HG02884 (cell line): ENCODE results near the gene HPDL.

ENCODE experiments used
- ATAC-seq: cut with Tn5 transposase; IDR thresholded peaks from one replicate; pipeline ENCODE4 v1.9.1; 2021; ENCODE audit warnings: mild to moderate bottlenecking, moderate library complexity; ENCODE audit not compliant: unreplicated experiment

The HPDL gene

GRCh38 chr1:45322486-45323040 is 4.1 kb upstream of the HPDL start:
- ATAC-seq, result no peak

GRCh38 chr1:45325851-45326506 is 716 bp upstream of the HPDL start:
- ATAC-seq, result no peak

GRCh38 chr1:45327644-45328515 is 1.2 kb downstream of the HPDL start:
- no peak for ATAC-seq

GRCh38 chr1:45328680-45329079 is 2.0 kb downstream of the HPDL start:
- ATAC-seq, result no peak

- no peak for ATAC-seq
These were observed 2.8 kb downstream of the HPDL start for GRCh38 chr1:45329445-45329844.

GRCh38 chr1:45331436-45332345 is 5.0 kb downstream of the HPDL start:
- ATAC-seq, result no peak

GRCh38 chr1:45332346-45332720 is 5.6 kb downstream of the HPDL start:
- ATAC-seq, result no peak

- ATAC-seq, result no peak
These were observed 7.9 kb downstream of the HPDL start for GRCh38 chr1:45334308-45335245.

GRCh38 chr1:45335855-45336324 is 9.2 kb downstream of the HPDL start:
- no peak for ATAC-seq

- ATAC-seq, result no peak
These were observed 11.1 kb downstream of the HPDL start for GRCh38 chr1:45337630-45338325.

GRCh38 chr1:45339789-45340558 is 13.3 kb downstream of the HPDL start, which contains the start of the genes MUTYH and TOE1:
Gene MUTYH (minus strand): TSS chr1:45340440. CDS start chr1:45334505, 5,935 bp downstream.
Gene TOE1 (plus strand): TSS chr1:45340170. CDS start chr1:45340253, 83 bp downstream.
- ATAC-seq, result peak; percentile 73

- no peak for ATAC-seq
These were observed 14.2 kb downstream of the HPDL start for GRCh38 chr1:45340816-45341466.

- ATAC-seq, result no peak
These were observed 17.8 kb downstream of the HPDL start for GRCh38 chr1:45344499-45344898.

GRCh38 chr1:45345014-45345413 is 18.3 kb downstream of the HPDL start:
- no peak for ATAC-seq

- no peak for ATAC-seq
These were observed 19.8 kb downstream of the HPDL start for GRCh38 chr1:45346473-45346872.

- ATAC-seq, result no peak
These were observed 21.3 kb downstream of the HPDL start for GRCh38 chr1:45348020-45348419.

GRCh38 chr1:45348609-45348965 is 21.9 kb downstream of the HPDL start:
- ATAC-seq, result no peak
